Testis (tissue), 3 donors: ENCODE results near the gene SIL1. TPM values are rescaled to one million over a fixed set of nuclear protein-coding genes. Genes with fewer than 3 reads are reported as not detected.
"Not testable (repeated sequence)": the region's sequence is repeated elsewhere in the genome, so short reads cannot be mapped to it uniquely, and the experiment has no call there.

Experiments used
- DNase-seq: peaks from one replicate; pipeline ENCODE4 v3.0.0-alpha.2; 2019
- H3K27ac ChIP-seq, 2 donors: fragments of 200-600 bp; sonication (generic); one replicate each; pipeline ENCODE4 v1.5.1; 2019
- H3K27me3 ChIP-seq: fragments of 200-600 bp; sonication (generic); one replicate; pipeline ENCODE4 v1.5.1; 2019
- H3K36me3 ChIP-seq: fragments of 200-600 bp; sonication (generic); one replicate; pipeline ENCODE4 v1.5.1; 2017; ENCODE audit warnings: low read depth; ENCODE audit errors: missing control alignments
- H3K4me1 ChIP-seq: fragments of 200-600 bp; sonication (generic); one replicate; pipeline ENCODE4 v1.5.1; 2019
- H3K4me3 ChIP-seq, 2 donors: fragments of 200-600 bp; sonication (generic); one replicate each; pipeline ENCODE4 v1.5.1; 2017 to 2019
- H3K9me3 ChIP-seq: fragments of 200-600 bp; sonication (generic); one replicate; pipeline ENCODE4 v1.5.1; 2017
- POLR2A ChIP-seq: fragments of 450-650 bp; IDR thresholded peaks from one replicate; pipeline ENCODE4 v1.6.1; 2017; ENCODE audit warnings: antibody characterized with exemption, mild to moderate bottlenecking, moderate library complexity
- WGBS, 2 donors: methylation state at CpG; one replicate each; pipeline ENCODE4 v1.1.5; 2018; 5-methylcytosine and 5-hydroxymethylcytosine counted together
- intact Hi-C: fragments of 100-400 bp; cut with DNase I; formaldehyde crosslinking; loops from one replicate; pipeline ENCODE4 v1.15.1; 2023; ENCODE audit warnings: low total_unique reads
- polyA plus RNA-seq: library from polyadenylated mRNA; stranded (reverse); fragments of 350-450 nt; fragmentation: Illumina TruSeq; extraction: RNeasy Lipid Tissue Mini Kit (QIAGEN cat#74804); gene quantifications from one replicate; pipeline ENCODE4 v1.2.3, GENCODE V29; 2014; ENCODE audit warnings: low read depth, low replicate concordance; ENCODE audit not compliant: insufficient read depth
- total RNA-seq, 2 donors: library from RNA; depleted of rRNA; stranded (reverse); fragments of >200 nt; gene quantifications; one replicate each; pipeline ENCODE4 v1.2.3, GENCODE V29; 2016
- TF ChIP-seq, protein P1 (sequence below), 3 experiments: fragments of 450-650 bp in 2 of 3; fragments of 200-600 bp in 1 of 3; sonication (generic) in 1 of 3; IDR thresholded peaks; one replicate each; pipeline ENCODE4 v1.5.1; 2016 to 2019; ENCODE audit warnings: antibody characterized with exemption in 3 of 3, mild to moderate bottlenecking in 2 of 3, moderate library complexity in 1 of 3

Gene SIL1
- total and polyA plus RNA-seq, 3 donors from 2014 or later: 86.5 to 116 (median 98.2) TPM

DNA sequence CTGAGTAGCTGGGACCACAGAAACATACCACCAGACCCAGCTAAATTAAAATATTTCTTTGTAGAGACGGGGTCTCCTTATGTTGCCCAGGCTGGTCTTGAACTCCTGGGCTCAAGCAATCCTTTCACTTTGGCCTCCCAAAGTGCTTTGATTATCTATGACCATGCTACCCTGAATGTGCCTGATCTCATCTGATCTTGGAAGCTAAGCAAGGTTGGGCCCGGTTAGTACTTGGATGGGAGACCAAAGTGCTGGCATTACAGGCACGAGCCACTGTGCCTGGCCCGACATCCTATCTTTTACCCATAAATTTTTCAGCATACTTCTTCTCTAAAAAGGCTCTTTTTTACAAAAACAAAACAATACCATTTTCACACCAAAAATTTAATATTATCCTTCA is 186.0 kb downstream of the SIL1 start:
- no peak overlapping the region for H3K4me3 ChIP-seq
- TF ChIP-seq, protein P1, sequence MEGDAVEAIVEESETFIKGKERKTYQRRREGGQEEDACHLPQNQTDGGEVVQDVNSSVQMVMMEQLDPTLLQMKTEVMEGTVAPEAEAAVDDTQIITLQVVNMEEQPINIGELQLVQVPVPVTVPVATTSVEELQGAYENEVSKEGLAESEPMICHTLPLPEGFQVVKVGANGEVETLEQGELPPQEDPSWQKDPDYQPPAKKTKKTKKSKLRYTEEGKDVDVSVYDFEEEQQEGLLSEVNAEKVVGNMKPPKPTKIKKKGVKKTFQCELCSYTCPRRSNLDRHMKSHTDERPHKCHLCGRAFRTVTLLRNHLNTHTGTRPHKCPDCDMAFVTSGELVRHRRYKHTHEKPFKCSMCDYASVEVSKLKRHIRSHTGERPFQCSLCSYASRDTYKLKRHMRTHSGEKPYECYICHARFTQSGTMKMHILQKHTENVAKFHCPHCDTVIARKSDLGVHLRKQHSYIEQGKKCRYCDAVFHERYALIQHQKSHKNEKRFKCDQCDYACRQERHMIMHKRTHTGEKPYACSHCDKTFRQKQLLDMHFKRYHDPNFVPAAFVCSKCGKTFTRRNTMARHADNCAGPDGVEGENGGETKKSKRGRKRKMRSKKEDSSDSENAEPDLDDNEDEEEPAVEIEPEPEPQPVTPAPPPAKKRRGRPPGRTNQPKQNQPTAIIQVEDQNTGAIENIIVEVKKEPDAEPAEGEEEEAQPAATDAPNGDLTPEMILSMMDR (IDR thresholded peaks at IDR 0.05): no peak
- TF ChIP-seq POLR2A: no peak
- H3K4me1 ChIP-seq: no peaks in the 10 kb centered on the region
- no peaks in the 10 kb centered on the region for H3K27me3 ChIP-seq
- no peaks in the 10 kb centered on the region for H3K36me3 ChIP-seq
- no peaks in the 10 kb centered on the region for H3K9me3 ChIP-seq
- no peak overlapping the region for H3K27ac ChIP-seq
- intact Hi-C loops: no loop called here
- 90 to 93% methylated on average over 4 of the region's 4 CpGs for WGBS, 2 donors
- no peak for DNase-seq

DNA sequence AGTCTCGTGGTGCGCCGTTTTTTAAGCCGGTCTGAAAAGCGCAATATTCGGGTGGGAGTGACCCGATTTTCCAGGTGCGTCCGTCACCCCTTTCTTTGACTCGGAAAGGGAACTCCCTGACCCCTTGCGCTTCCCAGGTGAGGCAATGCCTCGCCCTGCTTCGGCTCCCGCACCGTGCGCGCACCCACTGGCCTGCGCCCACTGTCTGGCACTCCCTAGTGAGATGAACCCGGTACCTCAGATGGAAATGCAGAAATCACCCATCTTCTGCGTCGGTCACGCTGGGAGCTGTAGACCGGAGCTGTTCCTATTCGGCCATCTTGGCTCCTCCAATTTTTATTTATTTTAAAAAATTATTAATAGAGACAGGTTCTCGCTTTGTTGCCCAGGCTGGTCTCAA is 187.0 kb downstream of the SIL1 start:
- H3K27ac ChIP-seq, H3K9me3 ChIP-seq, H3K27me3 ChIP-seq, H3K4me3 ChIP-seq, H3K36me3 ChIP-seq, H3K4me1 ChIP-seq, intact Hi-C loops, DNase-seq: not testable (repeated sequence)
- 68 to 74% methylated on average over 15 to 17 of the region's 25 CpGs for WGBS, 2 donors

DNA sequence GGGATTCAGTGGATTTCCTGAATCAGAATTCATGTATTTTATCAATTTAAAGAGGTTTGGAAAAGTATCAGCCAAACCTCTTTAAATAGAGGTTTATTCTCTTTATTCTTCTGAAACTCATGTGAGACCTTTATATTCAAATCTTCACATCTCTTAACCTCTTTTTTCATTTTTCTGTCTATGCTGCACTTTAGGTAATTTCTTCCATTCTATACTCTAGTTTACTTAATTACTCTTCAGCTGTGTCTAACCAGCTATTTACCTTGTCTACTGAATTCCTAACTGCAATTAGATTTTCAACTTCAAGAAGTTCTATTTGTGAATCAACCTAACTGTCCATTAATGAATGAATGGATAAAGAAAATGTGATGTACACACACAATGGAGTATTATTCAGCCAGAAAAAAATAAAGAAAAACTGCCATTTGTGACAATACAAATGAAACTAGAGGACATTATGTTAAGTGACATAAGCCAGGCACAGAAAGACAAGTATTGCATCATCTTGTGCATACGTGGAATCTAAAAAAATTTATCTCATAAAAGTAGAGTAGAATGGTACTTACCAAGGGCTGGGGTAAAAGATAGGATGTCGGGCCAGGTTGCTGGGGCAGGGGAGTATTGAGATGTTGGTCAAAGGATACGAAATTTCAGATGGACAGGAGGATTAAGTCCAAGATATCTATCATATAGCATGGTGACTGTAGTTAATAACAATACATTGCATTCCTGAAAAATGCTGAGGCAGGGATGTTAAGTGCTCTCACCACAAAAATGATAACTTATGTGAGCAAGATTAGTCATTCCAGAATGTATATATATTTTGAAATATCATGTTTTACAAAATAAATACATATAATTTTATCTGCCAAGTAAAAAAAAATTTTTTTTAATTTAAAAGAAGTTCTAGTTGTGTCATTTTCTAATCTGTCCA is 193.5 kb downstream of the SIL1 start:
- no peak overlapping the region for H3K27ac ChIP-seq
- intact Hi-C loops: no loop called here
- no peak for TF ChIP-seq POLR2A
- TF ChIP-seq, protein P1 (IDR thresholded peaks at IDR 0.05): no peak
- H3K4me1 ChIP-seq: no peaks in the 10 kb centered on the region
- no peaks in the 10 kb centered on the region for H3K9me3 ChIP-seq
- no peak for DNase-seq
- no peak overlapping the region for H3K4me3 ChIP-seq
- H3K27me3 ChIP-seq: no peaks in the 10 kb centered on the region
- H3K36me3 ChIP-seq: no peaks in the 10 kb centered on the region
- WGBS, 2 donors: 92 to 95% methylated on average over 3 of the region's 3 CpGs

DNA sequence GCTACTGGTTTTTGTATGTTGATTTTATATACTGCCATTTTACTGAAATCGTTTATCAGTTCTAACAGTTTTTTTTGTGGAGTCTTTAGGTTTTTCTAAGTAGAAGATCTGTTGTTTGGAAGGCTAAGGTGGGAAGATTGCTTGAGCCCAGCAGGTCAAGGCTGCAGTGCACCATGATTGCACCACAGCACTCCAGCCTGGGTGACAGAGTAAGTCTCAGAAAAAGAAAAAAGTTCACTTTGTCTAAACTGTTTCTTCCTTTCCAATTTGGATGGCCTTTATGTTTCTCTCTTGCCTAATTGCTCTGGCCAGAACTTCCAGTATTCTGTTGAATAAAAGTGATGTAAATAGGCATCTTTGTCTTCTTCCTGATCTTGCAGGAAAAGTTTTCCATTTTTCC is 198.5 kb downstream of the SIL1 start:
- Histone ChIP-seq H3K4me1 (no peaks in the 10 kb centered on the region), H3K27me3 (no peaks in the 10 kb centered on the region), H3K9me3 (no peaks in the 10 kb centered on the region), H3K27ac (no peak overlapping the region), H3K36me3 (no peaks in the 10 kb centered on the region), H3K4me3 (no peak overlapping the region)
- 50 to 76% methylated on average over 1 of the region's 1 CpG for WGBS, 2 donors
- no peak for TF ChIP-seq POLR2A
- TF ChIP-seq, protein P1 (IDR thresholded peaks at IDR 0.05): no peak
- intact Hi-C loops: no loop called here
- no peak for DNase-seq

DNA sequence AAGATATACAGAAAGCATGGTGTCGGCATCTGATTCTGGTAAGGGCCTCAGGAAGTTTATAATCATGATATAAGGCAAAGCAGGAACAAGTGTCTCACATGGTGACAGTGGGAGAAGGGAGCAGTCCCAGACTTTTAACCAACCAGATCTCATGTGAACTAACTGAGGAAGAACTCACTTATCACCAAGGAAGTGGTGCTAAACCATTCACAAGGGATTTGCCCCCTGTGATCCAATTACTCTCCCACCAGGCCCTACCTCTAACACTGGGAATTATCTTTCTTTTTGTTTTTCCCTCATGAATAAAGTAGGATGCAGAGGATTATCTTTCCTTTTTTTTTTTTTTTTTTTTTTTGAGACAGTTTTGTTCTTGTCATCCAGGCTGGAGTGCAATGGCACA is 199.6 kb downstream of the SIL1 start:
- no peak for DNase-seq
- Histone ChIP-seq H3K27ac (no peak overlapping the region), H3K9me3 (no peaks in the 10 kb centered on the region), H3K36me3 (no peaks in the 10 kb centered on the region), H3K4me1 (no peaks in the 10 kb centered on the region), H3K4me3 (no peak overlapping the region), H3K27me3 (no peaks in the 10 kb centered on the region)
- TF ChIP-seq, protein P1 (IDR thresholded peaks at IDR 0.05): no peak
- TF ChIP-seq POLR2A: no peak
- intact Hi-C loops: no loop called here
- 95 to 100% methylated on average over 1 of the region's 1 CpG for WGBS, 2 donors
